Measurements from ENCODE around the gene CTLA4.

GRCh38 chr2:203826704-203827103 is 40.9 kb upstream of the CTLA4 start:
- TF ChIP-seq EZH2 (IDR thresholded peaks at IDR 0.05; ENCODE audit: low read length) = no peak
- no peak for TF ChIP-seq CTCF (optimal IDR thresholded peaks at IDR 0.05 in 1 of 3, IDR thresholded peaks at IDR 0.05 in 1 of 3, conservative IDR thresholded peaks at IDR 0.05 in 1 of 3; ENCODE audit: extremely low read depth in 1 of 3, insufficient read depth in 2 of 3, low read length in 3 of 3)

Data from keratinocyte (primary cell).